Heart left ventricle (tissue), 16 donors: ENCODE results near the gene PAMR1. TPM values are rescaled to one million over a fixed set of nuclear protein-coding genes. Genes with fewer than 3 reads are reported as not detected.

Source experiments
- ATAC-seq, 4 donors: fragments of 200-7000 bp; cut with Tn5 transposase; one replicate each; pipeline ENCODE4 v1.9.1; 2020 to 2022; ENCODE audit warnings: moderate library complexity in 4 of 4, mild to moderate bottlenecking in 3 of 4, moderate number of reproducible peaks in 1 of 4
- DNase-seq, 5 donors: peaks; one replicate each; pipeline ENCODE4 v3.0.0-alpha.2; 2020
- H3K27ac ChIP-seq, 12 donors: fragments of 200-600 bp; sonication (generic) in 4 of 12; one replicate each; pipeline versions ENCODE4 v1.5.0 to v1.8.0; 2016 to 2022; ENCODE audit warnings: mild to moderate bottlenecking in 2 of 12
- H3K27me3 ChIP-seq, 9 donors: fragments of 200-600 bp; sonication (generic) in 2 of 9; one replicate each; pipeline versions ENCODE4 v1.5.1 to v1.8.0; 2016 to 2022; ENCODE audit warnings: mild to moderate bottlenecking in 3 of 9
- H3K36me3 ChIP-seq, 9 donors: fragments of 200-600 bp; sonication (generic) in 2 of 9; one replicate each; pipeline versions ENCODE4 v1.5.0 to v1.8.0; 2018 to 2022; ENCODE audit warnings: mild to moderate bottlenecking in 2 of 9
- H3K4me1 ChIP-seq, 12 donors: fragments of 200-600 bp; sonication (generic) in 4 of 12; one replicate each; pipeline versions ENCODE4 v1.5.0 to v1.8.0; 2016 to 2022; ENCODE audit warnings: mild to moderate bottlenecking in 3 of 12
- H3K4me3 ChIP-seq, 12 donors: fragments of 200-600 bp; sonication (generic) in 4 of 12; one replicate each; pipeline versions ENCODE4 v1.5.0 to v1.8.0; 2017 to 2022; ENCODE audit warnings: mild to moderate bottlenecking in 9 of 12, moderate library complexity in 4 of 12
- H3K9me3 ChIP-seq, 12 donors: fragments of 200-600 bp; sonication (generic) in 4 of 12; one replicate each; pipeline versions ENCODE4 v1.5.0 to v1.8.0; 2016 to 2022; ENCODE audit warnings: mild to moderate bottlenecking in 1 of 12
- CTCF ChIP-seq, 12 donors: fragments of 200-600 bp; sonication (generic) in 4 of 12; IDR thresholded peaks; one replicate each; pipeline versions ENCODE4 v1.5.0 to v1.8.0; 2018 to 2022; ENCODE audit warnings: antibody characterized with exemption in 12 of 12, mild to moderate bottlenecking in 5 of 12
- POLR2A ChIP-seq, 2 donors: fragments of 450-650 bp; IDR thresholded peaks; one replicate each; pipeline ENCODE4 v1.6.1; 2017; ENCODE audit warnings: antibody characterized with exemption in 2 of 2, mild to moderate bottlenecking in 2 of 2, moderate library complexity in 2 of 2
- WGBS, 4 donors: extraction: QIAGEN DNeasy Blood & Tissue Kit in 2 of 4; methylation state at CpG; one replicate each; pipeline versions ENCODE4 v1.1.5 to v1.1.7; 2013 to 2018; 5-methylcytosine and 5-hydroxymethylcytosine counted together
- intact Hi-C, 10 donors: fragments of 100-400 bp; cut with DNase I; formaldehyde crosslinking; loops; one replicate each; pipeline versions ENCODE4 v1.11.1 to v1.14.2; 2022
- polyA plus RNA-seq, 2 donors: library from polyadenylated mRNA; stranded (reverse); fragments of 200-250 nt; gene quantifications; one replicate each; pipeline ENCODE4 v1.2.3, GENCODE V29; 2013
- total RNA-seq, 9 donors: library from RNA; depleted of rRNA in 2 of 9; stranded (reverse); fragments of >200 nt in 2 of 9; fragmentation: NEBNext Ultra II Directional in 3 of 9; extraction: Animal tissue kit (Norgen Biotek cat#: 25700) in 3 of 9; gene quantifications; one replicate each; pipeline versions ENCODE4 v1.1.0 to v1.2.4, GENCODE V29; 2016 to 2023
- donor health status: ischemic (EF 13 %, LVEDD 7.1; RV severe dilation, severe dysfunction).
- donor health status: healthy with polysubstance abuse.
- donor health status: DM: no; HTN: yes; CAD: no.
- donor health status: DM: no; HTN: no; CAD: no.
- donor health status: ischemic (EF 25% LVEDD 6.9; RV normal size, moderate dysfunction).
- donor health status: ischemic (EF 25% LVEDD 5.7; RV mildly dilated, moderate dysfunction).
- donor health status: healthy.
- donor health status: DM: yes; HTN: yes; CAD: no.
- donor health status: ischemic (EF 35%, LVEDD 5.7; RV mildly dilated, moderate dysfunction).
- donor health status: nonischemic (EF 11% LVEDD 7.7; RV severe dilation, severe dysfunction).
- donor health status: DM: yes; HTN: yes; CAD: no.
- donor health status: PGD.
- donor health status: ischemic (EF 29% LVEDD 5.4; RV normal size, mild dysfunction).
- donor health status: nonischemic (EF 23%, LVEDD 6.1; RV moderate dilation, normal function).

PAMR1 gene
- total and polyA plus RNA-seq, 11 donors: 3.5 to 18.3 (median 7.0) TPM

GRCh38 chr11:35433588-35433987 lies 91.8 kb downstream of the PAMR1 start:
- 68 to 78% (median 72%) methylated on average over 3 of the region's 3 CpGs for WGBS, 4 donors

GRCh38 chr11:35432464-35432863 lies 93.0 kb downstream of the PAMR1 start:
- TF ChIP-seq CTCF (IDR thresholded peaks at IDR 0.05) (no peak), POLR2A (IDR thresholded peaks at IDR 0.05) (no peak)
- intact Hi-C loops: no loop called here
- H3K4me1 ChIP-seq: peaks cover 0 to 5% (median 0%) of the 10 kb centered on the region in 12 donors

More at GRCh38 chr11:35433588-35433987, 91.8 kb downstream of the PAMR1 start:
- Histone ChIP-seq H3K27ac (no peak overlapping the region), H3K9me3 (no peaks in the 10 kb centered on the region), H3K36me3 (peaks cover 0 to 12% (median 0%) of the 10 kb centered on the region in 9 donors), H3K27me3 (peaks cover 0 to 12% (median 0%) of the 10 kb centered on the region in 9 donors), H3K4me1 (no peaks in the 10 kb centered on the region), H3K4me3 (no peak overlapping the region)
- ATAC-seq (no peak), DNase-seq (no peak)
- TF ChIP-seq CTCF (IDR thresholded peaks at IDR 0.05) (no peak), POLR2A (IDR thresholded peaks at IDR 0.05) (no peak)
- intact Hi-C loops: no loop called here

GRCh38 chr11:35427071-35427470 lies 98.3 kb downstream of the PAMR1 start:
- H3K4me1 ChIP-seq: peaks cover 0 to 29% (median 2%) of the 10 kb centered on the region in 12 donors
- peak overlapping the region in 2 of 12 donors; percentile 16 to 50 for H3K27ac ChIP-seq
- peaks cover 0 to 41% (median 0%) of the 10 kb centered on the region in 9 donors for H3K27me3 ChIP-seq
- TF ChIP-seq POLR2A (IDR thresholded peaks at IDR 0.05): no peak
- no peak for TF ChIP-seq CTCF (IDR thresholded peaks at IDR 0.05)
- 37 to 53% (median 45%) methylated on average over 3 of the region's 3 CpGs for WGBS, 4 donors
- no peaks in the 10 kb centered on the region for H3K9me3 ChIP-seq
- ATAC-seq (peak in 3 of 4 donors; percentile 37 to 72 (median 63)), DNase-seq (peak in 1 of 5 donors; percentile 29)
- H3K4me3 ChIP-seq: no peak overlapping the region
- peaks cover 0 to 9% (median 0%) of the 10 kb centered on the region in 9 donors for H3K36me3 ChIP-seq
- intact Hi-C loops: no loop called here

More at GRCh38 chr11:35432464-35432863, 93.0 kb downstream of the PAMR1 start:
- Histone ChIP-seq H3K4me3 (no peak overlapping the region), H3K36me3 (peaks cover 0 to 12% (median 0%) of the 10 kb centered on the region in 9 donors), H3K27me3 (peaks cover 0 to 10% (median 0%) of the 10 kb centered on the region in 9 donors), H3K9me3 (no peaks in the 10 kb centered on the region), H3K27ac (no peak overlapping the region)
- DNase-seq: no peak
- WGBS, 4 donors: 88 to 92% (median 90%) methylated on average over 10 to 14 of the region's 14 CpGs
- no peak for ATAC-seq

DNA sequence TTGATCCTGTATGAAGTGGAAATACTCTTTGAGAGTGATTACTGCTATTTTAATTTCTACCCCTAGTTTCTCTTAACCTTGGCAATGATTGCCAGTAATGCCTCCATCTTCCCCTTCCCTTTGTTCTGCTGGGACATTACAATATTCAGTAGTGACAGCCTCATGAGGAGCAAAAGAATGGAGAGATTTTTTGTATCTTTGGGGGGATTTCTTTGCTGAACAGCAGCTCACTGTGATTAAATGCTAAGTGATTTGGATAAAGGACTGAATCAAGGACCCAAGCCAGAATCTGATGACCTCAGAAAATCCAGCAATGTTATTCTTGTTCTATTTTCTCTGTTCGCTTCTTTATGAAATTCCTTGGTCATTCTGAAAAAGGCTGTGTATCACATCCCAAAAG lies 99.1 kb downstream of the PAMR1 start:
- 64 to 77% (median 71%) methylated on average over 1 of the region's 1 CpG for WGBS, 4 donors
- H3K9me3 ChIP-seq: no peaks in the 10 kb centered on the region
- DNase-seq (no peak), ATAC-seq (no peak)
- no peak overlapping the region for H3K4me3 ChIP-seq
- TF ChIP-seq POLR2A (IDR thresholded peaks at IDR 0.05) (no peak), CTCF (IDR thresholded peaks at IDR 0.05) (no peak)
- H3K36me3 ChIP-seq: peaks cover 0 to 4% (median 0%) of the 10 kb centered on the region in 9 donors
- peak overlapping the region in 1 of 12 donors; percentile 50 for H3K27ac ChIP-seq
- peaks cover 0 to 48% (median 1%) of the 10 kb centered on the region in 9 donors for H3K27me3 ChIP-seq
- peaks cover 0 to 29% (median 2%) of the 10 kb centered on the region in 12 donors for H3K4me1 ChIP-seq
- intact Hi-C loops: no loop called here
